ENCODE data around the gene SRCIN1.
"Not testable (repeated sequence)": the region's sequence is repeated elsewhere in the genome, so short reads cannot be mapped to it uniquely, and the experiment has no call there.

SRCIN1 gene

GRCh38 chr17:38605841-38606645, at the start of gene SRCIN1:
SRCIN1 (minus strand) TSS chr17:38605952; CDS start chr17:38605705, 247 bp downstream.
- DNase-seq (ENCODE audit: low spot score) = peak; percentile 91
- FAIRE-seq = no peak

GRCh38 chr17:38654411-38655398, 49.0 kb upstream of the SRCIN1 start:
- no peak for FAIRE-seq
- no peak for DNase-seq (ENCODE audit: low spot score)

GRCh38 chr17:38653679-38654078, 47.9 kb upstream of the SRCIN1 start:
- DNase-seq (ENCODE audit: low spot score) = no peak
- no peak for FAIRE-seq

- no peak for DNase-seq (ENCODE audit: low spot score)
- FAIRE-seq = no peak
These were observed 47.5 kb upstream of the SRCIN1 start for GRCh38 chr17:38653230-38653629.

GRCh38 chr17:38650653-38651173, 45.0 kb upstream of the SRCIN1 start:
- DNase-seq (ENCODE audit: low spot score); FAIRE-seq: not testable (repeated sequence)

GRCh38 chr17:38637951-38638350, 32.2 kb upstream of the SRCIN1 start:
- FAIRE-seq (no peak), DNase-seq (ENCODE audit: low spot score) (no peak)

GRCh38 chr17:38636054-38636453, 30.3 kb upstream of the SRCIN1 start:
- DNase-seq (ENCODE audit: low spot score) (no peak), FAIRE-seq (no peak)

GRCh38 chr17:38632334-38632733, 26.6 kb upstream of the SRCIN1 start:
- no peak for DNase-seq (ENCODE audit: low spot score)
- FAIRE-seq = no peak

GRCh38 chr17:38628441-38628840, 22.7 kb upstream of the SRCIN1 start:
- DNase-seq (ENCODE audit: low spot score) = no peak
- no peak for FAIRE-seq

GRCh38 chr17:38627957-38628356, 22.2 kb upstream of the SRCIN1 start:
- DNase-seq (ENCODE audit: low spot score) = no peak
- FAIRE-seq = no peak

- not testable (repeated sequence) for FAIRE-seq
These were observed 21.0 kb upstream of the SRCIN1 start for GRCh38 chr17:38626606-38627226.

GRCh38 chr17:38625482-38625881, 19.7 kb upstream of the SRCIN1 start:
- FAIRE-seq = no peak
- no peak for DNase-seq (ENCODE audit: low spot score)

More at GRCh38 chr17:38626606-38627226, 21.0 kb upstream of the SRCIN1 start:
- not testable (repeated sequence) for DNase-seq (ENCODE audit: low spot score)

GRCh38 chr17:38624782-38625355, 19.1 kb upstream of the SRCIN1 start:
- DNase-seq (ENCODE audit: low spot score); FAIRE-seq: not testable (repeated sequence)

GRCh38 chr17:38621538-38621937, 15.8 kb upstream of the SRCIN1 start:
- no peak for FAIRE-seq
- DNase-seq (ENCODE audit: low spot score) = no peak

- FAIRE-seq (no peak), DNase-seq (ENCODE audit: low spot score) (no peak)
These were observed 15.0 kb upstream of the SRCIN1 start for GRCh38 chr17:38620551-38621277.

- no peak for DNase-seq (ENCODE audit: low spot score)
These were observed 14.3 kb upstream of the SRCIN1 start for GRCh38 chr17:38619937-38620550.

GRCh38 chr17:38619451-38619795, 13.7 kb upstream of the SRCIN1 start:
- no peak for DNase-seq (ENCODE audit: low spot score)

More at GRCh38 chr17:38619937-38620550, 14.3 kb upstream of the SRCIN1 start:
- no peak for FAIRE-seq

GRCh38 chr17:38617967-38618760, 12.4 kb upstream of the SRCIN1 start:
- FAIRE-seq (no peak), DNase-seq (ENCODE audit: low spot score) (no peak)

More at GRCh38 chr17:38619451-38619795, 13.7 kb upstream of the SRCIN1 start:
- FAIRE-seq = no peak
